Testis (tissue), 2 donors: ENCODE results near the gene DPP10.

Experiments
- CTCF ChIP-seq, 3 experiments: fragments of 450-650 bp in 2 of 3; fragments of 200-600 bp in 1 of 3; sonication (generic) in 1 of 3; IDR thresholded peaks; one replicate each; pipeline ENCODE4 v1.5.1; 2016 to 2019; ENCODE audit warnings: antibody characterized with exemption in 3 of 3, mild to moderate bottlenecking in 2 of 3, moderate library complexity in 1 of 3
- POLR2A ChIP-seq: fragments of 450-650 bp; IDR thresholded peaks from one replicate; pipeline ENCODE4 v1.6.1; 2017; ENCODE audit warnings: antibody characterized with exemption, mild to moderate bottlenecking, moderate library complexity

GRCh38 chr2:115572746-115573145, 1130.3 kb downstream of the DPP10 start:
- TF ChIP-seq CTCF (IDR thresholded peaks at IDR 0.05) (no peak), POLR2A (no peak)
